CD14-positive monocyte (primary cell): ENCODE measurements around the gene PDCD1. TPM values are rescaled to one million over a fixed set of nuclear protein-coding genes. Genes with fewer than 3 reads are reported as not detected.
"Not testable (repeated sequence)": the region's sequence is repeated elsewhere in the genome, so short reads cannot be mapped to it uniquely, and the experiment has no call there.

Source experiments
- DNase-seq, 3 donors: peaks; one replicate each; pipeline ENCODE4 v3.0.0-alpha.2; 2011 to 2022
- H2AFZ ChIP-seq: 2 replicates; pipeline ENCODE4 v1.6.0; 2012; ENCODE audit warnings: mild to moderate bottlenecking, low read depth, low read length, inconsistent platforms; ENCODE audit not compliant: insufficient read depth, poor library complexity, severe bottlenecking
- H3K27ac ChIP-seq, 2 donors: 1 replicate in 1 of 2; 2 replicates in 1 of 2; pipeline ENCODE4 v1.5.1; 2012 to 2013; ENCODE audit warnings: low read length in 2 of 2, control low read depth in 1 of 2, inconsistent platforms in 1 of 2, low read depth in 1 of 2, mild to moderate bottlenecking in 1 of 2
- H3K27me3 ChIP-seq, 2 donors: one replicate each; pipeline versions ENCODE4 v1.6.0 to v1.6.1; 2011 to 2013; ENCODE audit warnings: low read length in 2 of 2; ENCODE audit not compliant: control insufficient read depth in 2 of 2, insufficient read depth in 2 of 2
- H3K36me3 ChIP-seq, 2 donors: replicated peaks in 1 of 2; 1 replicate in 1 of 2; 2 replicates in 1 of 2; pipeline versions ENCODE4 v1.5.1 to v1.6.1; 2012 to 2013; ENCODE audit warnings: low read length in 2 of 2, control low read depth in 1 of 2, inconsistent platforms in 1 of 2, mild to moderate bottlenecking in 1 of 2; ENCODE audit not compliant: insufficient read depth in 2 of 2, control insufficient read depth in 1 of 2
- H3K4me1 ChIP-seq, 2 donors: 1 replicate in 1 of 2; 2 replicates in 1 of 2; pipeline versions ENCODE4 v1.5.1 to v1.6.1; 2012 to 2013; ENCODE audit warnings: low read length in 2 of 2, control low read depth in 1 of 2, inconsistent platforms in 1 of 2, mild to moderate bottlenecking in 1 of 2, moderate library complexity in 1 of 2; ENCODE audit not compliant: insufficient read depth in 2 of 2, control insufficient read depth in 1 of 2
- H3K4me2 ChIP-seq: replicated peaks from 2 replicates; pipeline ENCODE3; 2012; ENCODE audit warnings: low read length, moderate library complexity, mild to moderate bottlenecking; ENCODE audit not compliant: poor library complexity, severe bottlenecking; ENCODE audit errors: extremely low read depth
- H3K4me3 ChIP-seq, 3 experiments: fragments of 200-600 bp in 1 of 3; sonication (generic) in 1 of 3; replicated peaks in 1 of 3; 1 replicate in 2 of 3; 2 replicates in 1 of 3; pipeline ENCODE4 v1.5.1; 2011 to 2013; ENCODE audit warnings: low read length in 3 of 3, mild to moderate bottlenecking in 3 of 3, control low read depth in 2 of 3, low read depth in 2 of 3, inconsistent platforms in 1 of 3, moderate library complexity in 1 of 3
- H3K79me2 ChIP-seq: 2 replicates; pipeline ENCODE4 v1.6.0; 2012; ENCODE audit warnings: mild to moderate bottlenecking, control low read depth, inconsistent platforms, low read length, moderate library complexity; ENCODE audit not compliant: insufficient read depth
- H3K9ac ChIP-seq: 2 replicates; pipeline ENCODE4 v1.6.0; 2017; ENCODE audit warnings: low read length, mild to moderate bottlenecking; ENCODE audit not compliant: insufficient read depth, poor library complexity, severe bottlenecking
- H3K9me3 ChIP-seq, 2 donors: replicated peaks in 1 of 2; 1 replicate in 1 of 2; 2 replicates in 1 of 2; pipeline versions ENCODE4 v1.5.1 to v1.6.1; 2012 to 2013; ENCODE audit warnings: low read length in 2 of 2, control low read depth in 1 of 2; ENCODE audit not compliant: control insufficient read depth in 1 of 2, insufficient read depth in 1 of 2
- H4K20me1 ChIP-seq: 2 replicates; pipeline ENCODE4 v1.6.0; 2012; ENCODE audit warnings: mild to moderate bottlenecking, low read length, control low read depth, moderate library complexity; ENCODE audit not compliant: insufficient read depth
- H3K27ac Mint-ChIP-seq, 7 donors: one replicate each; pipeline ENCODE4 v1.8.0; 2020; ENCODE audit warnings: mild to moderate bottlenecking in 7 of 7, mixed read lengths in 7 of 7, moderate library complexity in 6 of 7, inconsistent platforms in 2 of 7
- H3K27me3 Mint-ChIP-seq, 3 donors: one replicate each; pipeline ENCODE4 v1.8.0; 2021 to 2022; ENCODE audit warnings: low read depth in 3 of 3, mild to moderate bottlenecking in 3 of 3, mixed read lengths in 3 of 3, moderate library complexity in 3 of 3, inconsistent platforms in 1 of 3
- H3K36me3 Mint-ChIP-seq, 2 donors: one replicate each; pipeline ENCODE4 v1.8.0; 2020; ENCODE audit warnings: mixed read lengths in 2 of 2, inconsistent platforms in 1 of 2, mild to moderate bottlenecking in 1 of 2
- H3K4me1 Mint-ChIP-seq: one replicate; pipeline ENCODE4 v1.8.0; 2020; ENCODE audit warnings: mild to moderate bottlenecking, mixed read lengths
- H3K4me3 Mint-ChIP-seq, 2 donors: one replicate each; pipeline ENCODE4 v1.8.0; 2020; ENCODE audit warnings: mild to moderate bottlenecking in 2 of 2, mixed read lengths in 2 of 2, moderate library complexity in 1 of 2
- H3K9me3 Mint-ChIP-seq, 7 donors: one replicate each; pipeline ENCODE4 v1.8.0; 2020 to 2022; ENCODE audit warnings: mixed read lengths in 7 of 7, mild to moderate bottlenecking in 6 of 7, moderate library complexity in 6 of 7, inconsistent platforms in 2 of 7
- CTCF ChIP-seq: fragments of 200-600 bp; IDR thresholded peaks from one replicate; pipeline ENCODE4 v1.8.0; 2022; ENCODE audit warnings: antibody characterized with exemption, mild to moderate bottlenecking
- WGBS: methylation state at CpG from one replicate; pipeline ENCODE4 v1.1.5; 2013; ENCODE audit warnings: missing lambda C conversion rate; ENCODE audit not compliant: insufficient coverage; 5-methylcytosine and 5-hydroxymethylcytosine counted together
- intact Hi-C, 2 donors: fragments of 100-400 bp; cut with micrococcal nuclease; formaldehyde crosslinking; loops; one replicate each; pipeline versions ENCODE4 v1.15.0 to v1.15.1; 2023
- polyA plus RNA-seq, 3 donors: library from polyadenylated mRNA; depleted of rRNA in 1 of 3; unstranded in 2 of 3; stranded (reverse) in 1 of 3; fragments of 300-500 nt in 2 of 3; fragments of >200 nt in 1 of 3; fragmentation: Illumina TruSeq in 2 of 3; gene quantifications; 1 replicate in 2 of 3; 2 replicates in 1 of 3; pipeline ENCODE4 v1.2.3, GENCODE V29; 2012 to 2021

Gene PDCD1
- polyA plus RNA-seq, 3 donors: 0.08 TPM; not detected in 2

- Mint-ChIP-seq H3K27ac (no peak overlapping the region), H3K36me3 (no peaks in the 10 kb centered on the region), H3K27me3 (peaks cover 6 to 28% (median 11%) of the 10 kb centered on the region in 3 donors), H3K9me3 (peaks cover 3 to 9% (median 6%) of the 10 kb centered on the region in 7 donors), H3K4me3 (no peak overlapping the region), H3K4me1 (no peaks in the 10 kb centered on the region)
- DNase-seq: no peak
- H4K20me1 ChIP-seq: no peaks in the 10 kb centered on the region
- no peaks in the 10 kb centered on the region for H3K36me3 ChIP-seq
- H3K4me2 ChIP-seq: no peak overlapping the region
- H3K27ac ChIP-seq: no peak overlapping the region
- intact Hi-C loops: no loop called here
- H3K79me2 ChIP-seq: no peaks in the 10 kb centered on the region
- no peak for TF ChIP-seq CTCF
- no peak overlapping the region for H3K4me3 ChIP-seq
- H3K9me3 ChIP-seq: no peaks in the 10 kb centered on the region
- H3K4me1 ChIP-seq: no peaks in the 10 kb centered on the region
- no peak overlapping the region for H3K9ac ChIP-seq
- H3K27me3 ChIP-seq: no peaks in the 10 kb centered on the region
- no peak overlapping the region for H2AFZ ChIP-seq
- 94% methylated on average over 8 of the region's 10 CpGs for WGBS
These were observed 24.0 kb downstream of the PDCD1 start for GRCh38 chr2:241834527-241835210.

GRCh38 chr2:241833756-241834526, 24.8 kb downstream of the PDCD1 start:
- H3K27ac Mint-ChIP-seq, H3K9ac ChIP-seq, H2AFZ ChIP-seq, H3K79me2 ChIP-seq, H3K36me3 Mint-ChIP-seq, H3K27me3 ChIP-seq, DNase-seq, H3K4me2 ChIP-seq, H3K9me3 ChIP-seq, H3K27ac ChIP-seq, H4K20me1 ChIP-seq, H3K4me1 ChIP-seq, intact Hi-C loops, H3K9me3 Mint-ChIP-seq, H3K4me3 Mint-ChIP-seq, H3K4me1 Mint-ChIP-seq, H3K36me3 ChIP-seq, H3K4me3 ChIP-seq: not testable (repeated sequence)
- WGBS: 94% methylated on average over 18 of the region's 28 CpGs
- peaks cover 6 to 27% (median 11%) of the 10 kb centered on the region in 3 donors for H3K27me3 Mint-ChIP-seq
